HUDEP-2 (cell line): ENCODE measurements around the gene ERC1.

Experiments used
- DNase-seq, 76 experiments: peaks; one replicate each; lab custom pipeline; 2025; ENCODE audit not compliant: unreplicated experiment in 76 of 76; lab: John Stamatoyannopoulos, UW

The ERC1 gene

GRCh38 chr12:1519642-1520041 lies 528.6 kb downstream of the ERC1 start:
- no peak for DNase-seq

GRCh38 chr12:1523046-1523445 lies 532.0 kb downstream of the ERC1 start:
- no peak for DNase-seq

- DNase-seq = no peak
Measured at GRCh38 chr12:1523558-1524050, 532.6 kb downstream of the ERC1 start.

GRCh38 chr12:1525858-1526257 lies 534.8 kb downstream of the ERC1 start:
- DNase-seq = no peak

GRCh38 chr12:1527789-1528188 lies 536.8 kb downstream of the ERC1 start:
- DNase-seq = no peak

- DNase-seq = no peak
Measured at GRCh38 chr12:1528791-1529190, 537.8 kb downstream of the ERC1 start.

- DNase-seq = no peak
Measured at GRCh38 chr12:1529228-1529861, 538.3 kb downstream of the ERC1 start.

GRCh38 chr12:1529862-1530591 lies 539.0 kb downstream of the ERC1 start:
- no peak for DNase-seq

GRCh38 chr12:1530592-1531152 lies 539.6 kb downstream of the ERC1 start:
- DNase-seq = no peak

- DNase-seq = no peak
Measured at GRCh38 chr12:1531153-1531653, 540.2 kb downstream of the ERC1 start.

GRCh38 chr12:1531654-1532374 lies 540.8 kb downstream of the ERC1 start:
- DNase-seq = no peak

- DNase-seq = no peak
Measured at GRCh38 chr12:1532375-1533165, 541.5 kb downstream of the ERC1 start.

GRCh38 chr12:1533205-1533601 lies 542.2 kb downstream of the ERC1 start:
- peak in 39 of 76 experiments; percentile 6 to 55 (median 26) for DNase-seq

GRCh38 chr12:1533602-1534304 lies 542.7 kb downstream of the ERC1 start:
- no peak for DNase-seq

GRCh38 chr12:1534748-1535147 lies 543.7 kb downstream of the ERC1 start:
- DNase-seq = no peak

GRCh38 chr12:1536817-1537216 lies 545.8 kb downstream of the ERC1 start:
- DNase-seq = no peak

- DNase-seq = no peak
Measured at GRCh38 chr12:1539135-1539534, 548.1 kb downstream of the ERC1 start.

GRCh38 chr12:1540690-1541089 lies 549.7 kb downstream of the ERC1 start:
- no peak for DNase-seq

GRCh38 chr12:1542599-1542998 lies 551.6 kb downstream of the ERC1 start:
- no peak for DNase-seq
